Activated T-cell treated with anti-CD3 and anti-CD28 coated beads, Interleukin-2, amount 50 U/mL, for 24 hours (primary cell): ENCODE results near the gene ALOX5AP.
A peak's percentile ranks its signal among the peaks of the same experiment; 100 is the strongest.

Source experiments
- DNase-seq: peaks from one replicate; pipeline ENCODE4 v3.0.0-alpha.2; 2020
- H3K27ac Mint-ChIP-seq: 2 replicates; pipeline ENCODE4 v1.8.0; 2020; ENCODE audit warnings: mild to moderate bottlenecking, mixed read lengths
- H3K27me3 Mint-ChIP-seq: 2 replicates; pipeline ENCODE4 v1.8.0; 2020; ENCODE audit warnings: mixed read lengths
- H3K36me3 Mint-ChIP-seq: 2 replicates; pipeline ENCODE4 v1.8.0; 2020; ENCODE audit warnings: low read depth, mixed read lengths
- H3K4me1 Mint-ChIP-seq: 2 replicates; pipeline ENCODE4 v1.8.0; 2020; ENCODE audit warnings: low read depth, mixed read lengths
- H3K4me3 Mint-ChIP-seq: 2 replicates; pipeline ENCODE4 v1.8.0; 2020; ENCODE audit warnings: mild to moderate bottlenecking, moderate library complexity, mixed read lengths
- H3K9me3 Mint-ChIP-seq: 2 replicates; pipeline ENCODE4 v1.8.0; 2020; ENCODE audit warnings: mixed read lengths

Gene ALOX5AP

DNA sequence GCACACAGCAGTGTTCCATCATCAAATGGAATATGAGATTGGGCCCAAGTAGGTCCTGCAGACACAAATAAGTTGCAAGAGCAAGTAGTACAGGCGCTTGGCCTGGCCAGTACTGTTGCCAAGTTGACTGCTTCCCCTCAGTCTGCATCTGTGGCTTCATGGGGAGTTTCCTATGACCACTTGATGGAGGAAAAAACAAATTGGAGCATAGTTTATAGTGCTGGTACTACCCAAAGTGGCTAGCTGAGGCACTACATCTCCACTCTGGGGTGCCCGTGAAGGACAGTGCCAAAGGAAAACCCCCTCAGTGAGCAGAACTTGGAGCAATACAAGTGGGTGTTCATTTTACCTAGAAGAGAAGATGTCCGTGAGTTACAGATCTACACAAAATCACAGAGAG lies 10.6 kb upstream of the ALOX5AP start:
- no peak overlapping the region for H3K27ac Mint-ChIP-seq
- no peak for DNase-seq
- H3K4me1 Mint-ChIP-seq, result peaks cover 9% of the 10 kb centered on the region
- H3K27me3 Mint-ChIP-seq, result no peaks in the 10 kb centered on the region
- no peak overlapping the region for H3K4me3 Mint-ChIP-seq
- no peaks in the 10 kb centered on the region for H3K36me3 Mint-ChIP-seq
- H3K9me3 Mint-ChIP-seq, result no peaks in the 10 kb centered on the region

DNA sequence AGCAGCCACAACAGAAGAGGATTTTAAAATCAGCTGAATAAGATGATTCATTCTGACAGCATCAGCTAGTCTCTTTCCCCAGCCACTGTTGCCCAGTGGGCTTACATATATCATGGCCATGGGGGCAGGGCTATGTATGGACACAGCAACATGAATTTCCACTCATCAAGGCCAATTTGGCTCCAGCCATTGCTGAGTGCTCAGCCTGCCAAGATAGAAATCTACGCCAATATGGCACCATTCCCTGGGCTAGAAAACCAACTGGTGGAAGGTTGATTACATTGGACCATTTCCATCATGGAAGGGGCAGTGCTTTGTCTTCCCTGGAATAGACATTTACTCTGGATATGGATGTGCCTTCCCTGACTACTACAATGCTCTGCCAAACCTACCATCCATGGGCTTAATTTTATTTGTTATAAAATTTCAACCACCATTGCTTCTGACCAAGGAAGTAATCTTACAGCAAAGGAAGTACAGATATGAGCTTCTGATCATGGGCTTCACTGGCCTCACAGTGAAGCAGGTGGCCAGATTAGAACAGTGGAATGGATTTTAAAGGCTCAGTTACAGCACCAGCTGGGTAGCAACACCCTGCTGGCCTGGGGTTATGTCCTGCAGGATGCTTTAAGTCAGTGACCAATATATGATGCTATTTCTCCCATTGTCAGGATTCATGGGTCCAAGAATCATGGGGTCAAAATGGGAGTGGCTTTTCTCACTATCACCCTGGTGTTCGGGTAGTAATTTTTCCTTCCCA lies 9.8 kb upstream of the ALOX5AP start:
- Mint-ChIP-seq H3K4me1 (peaks cover 5% of the 10 kb centered on the region), H3K36me3 (no peaks in the 10 kb centered on the region), H3K27ac (no peak overlapping the region), H3K9me3 (no peaks in the 10 kb centered on the region), H3K27me3 (no peaks in the 10 kb centered on the region), H3K4me3 (no peak overlapping the region)
- DNase-seq, result no peak

DNA sequence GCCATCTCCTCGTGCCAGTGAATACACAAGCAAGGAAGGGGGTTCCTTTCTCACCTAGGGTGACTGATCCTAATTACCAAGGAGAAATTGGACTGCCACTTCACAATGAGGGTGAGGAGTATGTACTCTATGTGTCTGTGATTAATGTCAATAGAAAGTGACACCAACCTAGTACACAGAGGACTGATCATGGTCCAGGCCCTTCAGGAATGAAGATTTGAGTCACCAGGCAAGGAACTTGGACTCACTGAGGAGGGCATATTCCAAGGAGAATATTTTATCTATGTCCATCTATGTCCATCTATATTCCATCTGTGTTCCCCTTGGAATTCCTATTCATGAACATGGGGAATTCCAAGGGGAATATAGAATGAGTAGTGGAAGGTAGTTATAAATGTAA lies 9.2 kb upstream of the ALOX5AP start:
- no peaks in the 10 kb centered on the region for H3K9me3 Mint-ChIP-seq
- no peak overlapping the region for H3K4me3 Mint-ChIP-seq
- no peaks in the 10 kb centered on the region for H3K36me3 Mint-ChIP-seq
- no peaks in the 10 kb centered on the region for H3K27me3 Mint-ChIP-seq
- no peak for DNase-seq
- H3K4me1 Mint-ChIP-seq, result peaks cover 3% of the 10 kb centered on the region
- no peak overlapping the region for H3K27ac Mint-ChIP-seq

DNA sequence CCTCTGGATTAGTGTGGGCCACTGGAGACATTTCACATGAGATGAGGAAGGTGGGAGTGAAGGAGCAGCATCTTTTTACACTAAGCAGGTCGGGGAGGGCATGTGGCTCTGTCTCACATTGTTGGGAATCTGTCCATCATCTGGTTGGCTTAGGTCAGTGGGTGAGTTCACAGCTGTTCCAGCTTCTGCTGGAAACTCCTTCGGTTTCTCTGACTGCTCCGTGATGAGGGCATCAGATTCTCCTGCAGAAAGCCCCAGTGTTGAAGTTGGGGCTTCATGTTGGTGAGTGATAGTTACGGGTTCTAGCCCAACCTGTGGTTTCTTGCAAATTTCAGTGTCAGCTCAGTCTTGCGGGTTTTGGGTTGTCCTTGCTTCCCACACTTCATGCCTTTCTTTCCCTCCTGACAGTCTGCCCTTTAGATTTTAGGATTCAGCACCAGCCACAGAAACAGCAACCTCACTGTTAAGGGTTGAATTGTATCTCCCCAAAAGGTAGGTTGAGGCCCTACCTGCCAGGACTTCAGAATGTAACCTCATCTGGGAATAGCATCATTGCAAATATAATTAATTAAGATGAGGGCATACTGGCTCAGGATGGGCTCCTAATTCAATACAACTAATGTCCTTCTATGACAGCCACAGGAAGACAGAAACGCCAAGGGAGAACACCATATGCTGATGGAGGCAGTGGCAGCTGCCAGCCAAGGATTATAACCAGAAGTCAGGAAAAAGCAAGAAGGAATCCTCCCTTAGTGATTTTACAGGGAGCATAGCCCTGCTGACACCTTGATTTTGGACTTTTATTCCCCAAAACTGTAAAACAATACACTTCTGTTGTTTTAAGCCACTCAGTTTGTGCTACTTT lies 7.6 kb upstream of the ALOX5AP start:
- Mint-ChIP-seq H3K4me3 (no peak overlapping the region), H3K9me3 (no peaks in the 10 kb centered on the region), H3K27me3 (no peaks in the 10 kb centered on the region), H3K27ac (no peak overlapping the region), H3K4me1 (no peaks in the 10 kb centered on the region), H3K36me3 (no peaks in the 10 kb centered on the region)
- no peak for DNase-seq

DNA sequence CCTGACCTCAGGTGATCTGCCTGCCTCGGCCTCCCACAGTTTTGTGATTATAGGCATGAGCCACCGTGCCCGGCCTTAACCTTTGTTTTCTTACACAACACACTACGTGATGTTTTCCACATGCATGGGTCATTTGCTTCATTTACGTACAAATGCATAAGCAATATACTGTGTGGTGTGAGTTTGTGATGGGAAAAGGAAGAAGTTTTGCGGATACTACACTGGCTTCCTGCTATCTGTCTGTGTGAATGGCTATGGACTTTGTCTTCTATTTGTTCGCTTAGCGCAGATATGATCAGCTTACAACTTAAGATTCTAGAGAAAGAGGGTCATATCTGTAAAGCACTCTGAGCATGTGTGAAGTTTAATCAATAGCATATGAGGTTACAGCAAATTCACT lies 5.5 kb upstream of the ALOX5AP start:
- Mint-ChIP-seq H3K27me3 (no peaks in the 10 kb centered on the region), H3K4me3 (no peak overlapping the region), H3K27ac (no peak overlapping the region), H3K4me1 (peaks cover 10% of the 10 kb centered on the region), H3K9me3 (no peaks in the 10 kb centered on the region), H3K36me3 (no peaks in the 10 kb centered on the region)
- no peak for DNase-seq

DNA sequence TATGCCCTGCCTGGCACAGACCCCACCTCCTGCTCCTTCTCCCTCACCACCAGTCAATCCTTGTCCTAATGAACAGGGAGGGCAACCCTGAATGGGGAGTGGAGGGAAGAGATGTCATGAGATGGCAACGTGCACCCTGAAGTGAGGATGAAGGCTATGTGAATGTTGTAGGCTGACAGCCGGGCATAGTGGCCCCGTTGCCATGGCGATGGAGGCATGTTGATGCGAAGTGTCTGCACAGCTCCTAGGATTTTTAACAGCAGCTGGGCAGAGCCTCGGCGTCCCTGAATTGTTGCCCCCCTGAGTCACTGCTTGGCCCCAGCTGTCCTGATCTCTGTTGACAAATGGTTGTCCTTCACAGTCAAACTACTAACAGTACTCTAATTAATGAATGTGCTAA lies 4.8 kb upstream of the ALOX5AP start:
- H3K4me3 Mint-ChIP-seq, result no peak overlapping the region
- H3K27ac Mint-ChIP-seq, result no peak overlapping the region
- no peaks in the 10 kb centered on the region for H3K27me3 Mint-ChIP-seq
- DNase-seq, result no peak
- peaks cover 18% of the 10 kb centered on the region for H3K4me1 Mint-ChIP-seq
- peaks cover 1% of the 10 kb centered on the region for H3K36me3 Mint-ChIP-seq
- no peaks in the 10 kb centered on the region for H3K9me3 Mint-ChIP-seq

DNA sequence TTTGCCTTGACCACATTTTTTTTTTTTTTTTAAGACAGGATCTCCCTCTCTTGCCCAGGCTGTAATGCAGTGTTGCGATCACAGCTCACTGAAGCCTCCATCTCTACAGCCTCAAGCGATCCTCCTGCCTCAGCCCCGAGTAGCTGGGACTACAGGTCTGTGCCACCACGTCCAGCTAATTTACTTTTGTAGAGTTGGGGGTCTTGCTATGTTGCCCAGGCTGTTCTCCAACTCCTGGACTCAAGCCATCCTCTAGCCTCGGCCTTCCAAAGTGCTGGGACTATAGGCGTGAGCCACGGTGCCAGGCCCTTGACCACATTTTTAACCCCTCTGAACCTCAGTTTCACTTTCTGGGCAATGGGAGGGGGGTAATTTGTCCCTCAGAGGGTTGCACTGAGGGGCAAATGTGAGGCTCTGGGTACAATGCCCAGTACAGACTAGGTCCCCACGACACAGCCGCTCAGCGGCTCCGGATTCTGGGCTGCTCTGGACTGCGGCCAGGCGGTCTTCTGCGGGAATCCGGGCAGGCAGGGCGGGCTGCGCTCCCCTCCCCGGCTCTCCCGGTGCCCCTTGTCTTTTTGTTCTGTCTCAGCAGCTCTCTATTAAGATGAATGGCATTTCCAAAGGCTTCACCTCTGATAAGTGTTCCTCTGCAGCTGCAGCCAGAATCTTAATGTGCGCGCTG lies 3.8 kb upstream of the ALOX5AP start:
- no peak overlapping the region for H3K4me3 Mint-ChIP-seq
- peaks cover 1% of the 10 kb centered on the region for H3K36me3 Mint-ChIP-seq
- no peak for DNase-seq
- H3K9me3 Mint-ChIP-seq, result no peaks in the 10 kb centered on the region
- H3K4me1 Mint-ChIP-seq, result peaks cover 27% of the 10 kb centered on the region
- H3K27ac Mint-ChIP-seq, result no peak overlapping the region
- no peaks in the 10 kb centered on the region for H3K27me3 Mint-ChIP-seq

DNA sequence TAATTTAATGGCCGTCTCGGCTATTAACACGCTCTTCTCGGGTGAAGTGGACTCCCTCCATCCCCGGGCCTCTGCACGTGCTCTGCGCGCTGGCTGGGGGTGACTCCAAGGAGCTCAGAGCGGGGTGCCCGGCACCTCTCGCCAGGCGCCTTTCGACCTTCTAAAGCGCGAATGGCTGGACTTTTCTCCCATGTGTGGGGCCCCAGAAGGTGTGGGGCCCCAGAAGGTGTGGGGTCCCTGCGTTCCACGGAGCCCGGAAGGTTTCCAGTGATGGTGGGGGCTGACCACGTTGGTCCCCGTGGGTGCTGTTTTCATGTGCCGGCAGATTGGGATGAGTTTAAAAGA lies 3.3 kb upstream of the ALOX5AP start:
- H3K36me3 Mint-ChIP-seq, result peaks cover 1% of the 10 kb centered on the region
- no peaks in the 10 kb centered on the region for H3K27me3 Mint-ChIP-seq
- H3K4me1 Mint-ChIP-seq, result peaks cover 32% of the 10 kb centered on the region
- no peaks in the 10 kb centered on the region for H3K9me3 Mint-ChIP-seq
- H3K27ac Mint-ChIP-seq, result no peak overlapping the region
- no peak overlapping the region for H3K4me3 Mint-ChIP-seq
- no peak for DNase-seq

DNA sequence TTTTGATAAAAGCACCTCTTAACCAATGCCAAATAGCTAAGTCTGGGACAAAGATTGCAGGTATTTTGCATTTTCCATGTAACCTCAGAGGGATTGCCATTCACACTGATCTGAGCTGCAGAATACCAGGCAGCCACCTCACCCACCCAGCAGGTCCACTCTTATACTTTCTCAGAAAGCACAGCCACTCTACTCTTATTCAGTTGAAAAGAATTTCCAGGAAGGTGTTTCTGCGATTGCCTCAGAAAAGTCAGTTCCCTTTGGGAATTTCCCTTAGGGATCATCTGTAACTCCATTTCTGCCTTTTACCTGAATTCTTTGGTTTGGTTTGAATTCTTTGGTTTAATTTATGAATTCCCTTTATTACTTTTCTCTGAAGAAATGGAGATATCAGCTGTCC lies 904 bp upstream of the ALOX5AP start:
- Mint-ChIP-seq H3K4me3 (peak overlapping the region; percentile 80), H3K9me3 (no peaks in the 10 kb centered on the region), H3K4me1 (peaks cover 56% of the 10 kb centered on the region), H3K27me3 (no peaks in the 10 kb centered on the region), H3K27ac (peak overlapping the region; percentile 92), H3K36me3 (peaks cover 1% of the 10 kb centered on the region)
- DNase-seq, result no peak

DNA sequence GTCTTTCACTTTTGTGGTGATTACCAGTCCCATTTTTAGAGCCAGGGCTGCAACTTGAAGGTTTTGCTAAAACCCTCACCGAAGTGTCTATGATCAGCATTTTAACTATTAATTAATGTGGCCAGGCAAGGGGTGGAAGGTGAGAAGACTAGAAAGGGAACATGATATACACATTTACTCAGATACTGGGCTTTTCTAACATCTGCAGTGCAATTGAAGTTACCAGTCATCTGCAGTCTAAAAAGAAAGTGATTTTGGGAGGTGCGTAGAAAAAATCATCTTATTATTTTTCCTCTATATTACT lies 481 bp downstream of the ALOX5AP start:
- H3K36me3 Mint-ChIP-seq, result peaks cover 1% of the 10 kb centered on the region
- H3K27ac Mint-ChIP-seq, result peak overlapping the region; percentile 92
- H3K9me3 Mint-ChIP-seq, result no peaks in the 10 kb centered on the region
- no peak for DNase-seq
- H3K4me3 Mint-ChIP-seq, result peak overlapping the region; percentile 80
- no peaks in the 10 kb centered on the region for H3K27me3 Mint-ChIP-seq
- peaks cover 70% of the 10 kb centered on the region for H3K4me1 Mint-ChIP-seq

DNA sequence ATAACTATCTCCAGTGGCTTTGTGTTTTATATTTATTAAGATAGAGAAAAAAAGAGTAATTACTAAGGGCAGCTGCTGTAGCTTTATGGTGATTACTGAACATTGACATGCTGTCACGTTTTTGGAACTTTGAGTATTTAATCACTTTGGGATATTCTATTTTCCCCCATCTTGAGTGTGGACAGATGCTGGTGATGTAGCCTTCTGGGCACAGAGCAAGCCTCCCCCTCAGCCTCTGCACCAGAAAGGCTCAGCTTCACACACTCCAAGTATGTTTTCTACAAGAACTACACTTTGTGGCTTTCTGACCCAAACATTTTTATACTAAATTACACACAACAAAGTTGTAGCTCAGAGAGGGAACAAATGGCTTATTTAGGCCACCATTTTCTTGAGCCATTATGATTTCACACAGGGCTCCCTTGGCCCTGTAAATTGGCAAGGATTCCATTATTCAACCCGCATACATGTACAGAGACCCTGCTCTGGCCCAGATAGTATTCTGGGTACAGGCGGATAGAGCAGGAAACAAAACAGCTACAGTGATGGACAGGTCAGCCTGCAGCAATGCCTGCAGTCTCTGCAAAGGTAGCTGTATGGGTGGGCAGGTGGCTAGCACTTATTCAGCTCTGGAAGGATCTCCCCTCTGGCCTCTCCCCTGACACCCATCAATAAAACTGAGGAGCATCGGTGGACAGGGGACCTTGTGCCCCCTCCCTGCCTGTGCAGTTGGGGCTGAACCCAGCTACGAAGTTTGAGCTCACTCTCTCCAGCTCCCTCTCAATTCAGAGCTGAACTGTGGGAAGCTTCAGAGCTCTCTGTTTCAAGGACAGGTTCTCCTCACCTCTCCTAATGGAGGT lies 1.3 kb downstream of the ALOX5AP start:
- DNase-seq, result no peak
- peaks cover 1% of the 10 kb centered on the region for H3K36me3 Mint-ChIP-seq
- peaks cover 74% of the 10 kb centered on the region for H3K4me1 Mint-ChIP-seq
- peak overlapping the region; percentile 80 for H3K4me3 Mint-ChIP-seq
- H3K27ac Mint-ChIP-seq, result peak overlapping the region; percentile 80
- no peaks in the 10 kb centered on the region for H3K9me3 Mint-ChIP-seq
- H3K27me3 Mint-ChIP-seq, result no peaks in the 10 kb centered on the region

DNA sequence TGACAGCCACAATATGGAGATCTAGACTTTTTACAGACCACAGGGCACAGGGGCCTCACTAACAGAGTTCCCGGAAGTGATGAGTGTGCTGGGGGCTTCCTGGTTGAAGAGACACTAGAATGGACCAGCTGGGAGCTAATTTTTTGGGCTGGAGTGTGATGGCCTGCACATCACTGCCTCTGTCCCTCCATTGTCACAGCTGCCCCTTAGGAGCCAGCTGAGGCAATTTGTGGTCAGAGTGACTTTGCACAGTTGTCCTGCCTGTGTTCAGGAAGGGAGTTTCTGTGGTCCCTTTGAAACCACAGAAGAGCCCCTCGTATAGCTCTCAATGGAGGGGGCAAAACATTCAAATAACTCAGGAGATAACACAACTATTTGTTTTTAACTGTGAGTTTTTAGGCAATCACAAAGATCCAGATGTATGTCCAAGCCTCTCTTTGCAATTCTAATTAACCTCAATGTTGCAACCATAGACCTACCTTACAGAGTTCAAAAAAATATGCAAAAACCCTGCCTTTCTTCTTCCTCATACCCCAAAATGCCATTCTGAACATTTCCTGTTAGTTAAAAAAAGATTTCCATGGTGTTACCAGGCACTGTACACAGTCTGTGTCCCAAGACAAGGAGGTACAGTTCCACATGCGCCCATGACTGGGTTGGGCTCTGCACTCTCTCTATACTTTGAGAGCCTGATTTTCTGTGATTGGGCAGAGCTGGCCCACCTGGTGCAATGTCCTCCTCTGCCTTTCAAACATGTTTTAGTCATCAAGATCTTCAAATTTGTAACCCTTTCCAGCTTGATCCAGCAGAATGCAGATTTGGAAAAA lies 2.4 kb downstream of the ALOX5AP start:
- no peaks in the 10 kb centered on the region for H3K27me3 Mint-ChIP-seq
- peak overlapping the region; percentile 80 for H3K4me3 Mint-ChIP-seq
- peaks cover 1% of the 10 kb centered on the region for H3K36me3 Mint-ChIP-seq
- H3K27ac Mint-ChIP-seq, result peak overlapping the region; percentile 80
- H3K4me1 Mint-ChIP-seq, result peaks cover 77% of the 10 kb centered on the region
- H3K9me3 Mint-ChIP-seq, result no peaks in the 10 kb centered on the region
- no peak for DNase-seq

DNA sequence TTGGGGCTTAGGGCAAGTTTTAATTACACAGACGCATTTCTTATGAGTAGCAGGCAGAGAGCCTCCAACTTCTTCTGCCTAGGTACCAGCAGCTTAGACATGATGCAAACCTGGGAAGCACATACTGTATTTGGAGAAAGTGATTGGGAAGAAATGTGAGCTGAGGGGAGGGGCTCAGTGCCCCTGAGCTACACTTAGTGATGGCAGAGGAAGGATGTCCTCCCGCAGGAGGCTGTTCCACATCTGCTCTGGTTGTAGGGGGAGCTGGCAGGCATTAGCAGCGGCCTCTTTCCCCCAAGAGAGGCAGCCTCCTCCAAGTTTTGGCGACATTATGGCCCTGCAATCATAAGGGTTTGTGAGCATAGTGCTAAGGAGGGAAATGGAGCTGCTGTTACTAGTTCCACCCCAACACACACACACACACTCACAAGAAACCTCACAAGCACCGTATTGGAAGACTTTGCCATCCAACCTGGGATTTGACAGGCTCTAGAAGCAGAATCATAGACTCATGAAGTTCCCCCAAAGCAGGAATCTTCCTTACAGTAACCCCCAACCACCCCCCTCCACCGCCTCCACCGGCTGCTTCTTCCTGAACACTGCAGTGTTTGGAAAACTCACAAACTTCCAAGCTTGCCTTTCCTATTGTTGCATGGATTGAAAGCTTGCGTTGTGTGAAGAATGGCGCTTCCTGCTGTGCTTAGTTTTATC lies 3.3 kb downstream of the ALOX5AP start:
- H3K27me3 Mint-ChIP-seq, result no peaks in the 10 kb centered on the region

More for the DNA sequence above, 3.3 kb downstream of the ALOX5AP start:
- Mint-ChIP-seq H3K4me3 (no peak overlapping the region), H3K27ac (no peak overlapping the region), H3K9me3 (no peaks in the 10 kb centered on the region), H3K36me3 (peaks cover 1% of the 10 kb centered on the region), H3K4me1 (peaks cover 83% of the 10 kb centered on the region)
- no peak for DNase-seq
